Ammon's horn (tissue), 1 donor: ENCODE data around the gene NLRC4.
"Not testable (repeated sequence)": the region's sequence is repeated elsewhere in the genome, so short reads cannot be mapped to it uniquely, and the experiment has no call there.

Experiments
- DNase-seq: peaks from one replicate; pipeline ENCODE4 v3.0.0-alpha.2; 2016; ENCODE audit warnings: low spot score

The NLRC4 gene

GRCh38 chr2:32264422-32265105 lies at the start of gene NLRC4:
Gene NLRC4, minus strand, starts transcription at chr2:32264886. Its CDS starts 8,111 bp downstream, at chr2:32256775.
- DNase-seq: peak; percentile 45

DNA sequence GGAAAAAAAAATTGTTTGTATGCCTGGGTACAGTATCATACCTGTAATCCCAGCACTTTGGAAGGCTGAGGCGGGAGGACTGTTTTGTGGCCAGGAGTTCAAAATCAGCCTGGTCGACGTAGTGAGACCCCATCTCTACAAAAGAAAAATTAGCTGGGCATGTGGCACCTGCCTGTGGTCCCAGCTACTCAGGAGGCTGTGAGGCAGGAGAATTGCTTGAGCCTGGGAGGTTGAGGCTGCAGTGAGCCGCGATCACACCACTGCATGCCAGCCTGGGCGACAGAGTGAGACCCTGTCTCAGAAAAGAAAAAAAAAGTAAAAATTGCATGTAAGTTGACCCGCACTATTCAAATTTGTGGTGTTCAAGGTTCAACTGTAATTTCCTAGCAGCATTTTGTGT lies 45.9 kb upstream of the NLRC4 start:
- DNase-seq: no peak

- DNase-seq: not testable (repeated sequence)
Observed at GRCh38 chr2:32293966-32294562, 29.4 kb upstream of the NLRC4 start.

GRCh38 chr2:32293493-32293892 lies 28.8 kb upstream of the NLRC4 start:
- not testable (repeated sequence) for DNase-seq

- no peak for DNase-seq
Observed at GRCh38 chr2:32291746-32292145, 27.1 kb upstream of the NLRC4 start.

GRCh38 chr2:32290000-32290339 lies 25.3 kb upstream of the NLRC4 start:
- no peak for DNase-seq

DNA sequence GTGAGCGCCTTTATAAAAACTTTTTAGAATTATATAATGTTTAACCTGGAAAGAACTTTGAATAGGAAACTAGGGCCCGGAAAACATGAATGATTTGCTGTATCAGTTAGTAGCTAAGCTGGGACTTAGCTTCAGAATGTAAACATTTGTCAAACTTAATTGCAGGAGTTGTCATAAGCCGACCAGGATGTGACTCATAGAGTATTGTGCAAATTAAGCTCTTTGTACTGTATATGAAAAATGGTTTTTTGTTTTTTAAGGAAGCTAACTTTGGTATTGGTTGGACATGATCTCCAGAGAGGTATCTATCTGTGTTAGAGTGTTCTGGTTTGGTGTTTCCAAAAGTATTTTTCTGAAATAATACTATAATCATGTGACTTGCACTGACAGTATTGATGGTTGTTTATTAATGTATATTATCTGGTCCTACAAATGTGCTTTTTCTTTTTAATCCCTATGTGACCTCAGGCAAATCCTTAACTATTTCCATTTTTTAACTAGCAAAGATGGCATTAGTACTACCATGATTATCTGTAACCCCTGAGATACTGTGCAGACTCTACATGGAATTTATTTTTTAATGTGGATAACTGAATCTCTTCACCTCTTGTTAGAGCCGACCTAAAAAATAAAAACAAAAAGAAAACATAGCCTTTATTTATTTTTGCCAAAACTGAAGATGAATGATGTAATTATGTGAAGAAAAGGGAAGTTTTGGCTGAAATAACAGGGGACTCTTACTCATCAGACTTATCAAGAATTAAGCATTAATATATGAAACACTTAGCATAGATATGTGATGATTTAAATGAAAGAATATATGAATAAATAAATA lies 24.7 kb upstream of the NLRC4 start:
- DNase-seq: no peak

- no peak for DNase-seq
Observed at GRCh38 chr2:32284321-32284720, 19.6 kb upstream of the NLRC4 start.

DNA sequence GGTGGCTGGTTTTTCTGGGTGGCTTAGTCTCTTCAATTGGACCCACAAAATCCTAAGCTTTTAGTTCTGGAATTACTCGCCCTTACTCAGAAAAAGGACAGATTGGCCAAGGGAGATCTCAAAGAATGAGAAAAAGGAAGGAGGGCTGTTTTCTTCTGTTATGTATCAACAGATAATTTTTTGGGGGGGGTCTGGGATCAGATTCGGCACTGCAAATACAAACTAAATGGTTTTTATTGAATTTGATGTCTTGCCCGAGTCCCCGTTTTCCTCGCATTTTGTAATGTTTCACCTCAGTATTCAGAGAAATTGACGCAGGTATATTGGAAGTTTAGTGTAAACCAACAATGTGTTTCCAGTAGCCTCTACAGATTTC lies 13.8 kb upstream of the NLRC4 start:
- DNase-seq: no peak

GRCh38 chr2:32277674-32278477 lies 13.2 kb upstream of the NLRC4 start, which contains the start of gene YIPF4:
Gene YIPF4, plus strand, starts transcription at chr2:32277904. Its CDS starts 252 bp downstream, at chr2:32278156.
- DNase-seq: peak; percentile 94

- DNase-seq: no peak
Observed at GRCh38 chr2:32277363-32277673, 12.6 kb upstream of the NLRC4 start.

GRCh38 chr2:32275790-32276189 lies 11.1 kb upstream of the NLRC4 start:
- DNase-seq: not testable (repeated sequence)

DNA sequence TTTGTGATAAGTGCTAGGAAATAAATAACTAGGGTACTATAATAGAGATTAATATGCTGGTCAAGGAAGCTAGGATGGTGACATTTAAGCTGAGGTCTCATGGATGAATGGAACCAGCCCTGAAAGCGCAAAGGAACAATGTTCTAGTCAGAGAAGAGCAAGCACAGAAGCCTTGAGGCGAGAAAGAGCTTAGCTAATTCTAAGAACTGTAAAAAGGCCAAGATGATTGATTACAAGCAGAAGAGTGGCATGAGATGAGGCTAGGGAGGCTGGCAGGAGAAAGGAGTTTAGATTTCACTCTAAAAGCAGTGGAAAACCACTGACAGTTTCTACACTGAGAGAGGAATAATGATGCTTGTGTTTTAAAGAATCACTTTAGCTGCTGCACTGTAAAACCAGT lies 9.6 kb upstream of the NLRC4 start:
- DNase-seq: no peak

DNA sequence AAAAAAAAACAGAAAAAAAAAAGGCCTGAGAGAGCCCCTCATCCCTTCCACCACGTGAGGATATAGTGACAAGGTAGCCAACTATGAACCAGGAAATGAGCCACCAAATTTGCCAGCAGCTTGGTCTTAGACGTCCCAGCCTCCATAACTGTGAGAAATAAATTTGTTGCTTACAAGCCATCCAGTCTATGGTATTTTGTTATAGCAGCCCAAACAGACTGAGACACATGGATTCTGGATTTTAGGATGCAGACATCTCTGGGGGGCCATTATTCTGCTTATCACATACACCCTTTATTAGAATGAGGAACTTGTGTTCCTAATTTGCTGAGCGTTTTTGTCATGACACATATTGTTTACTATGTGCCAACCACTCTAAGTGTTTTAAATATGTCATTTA lies 7.6 kb upstream of the NLRC4 start:
- DNase-seq: no peak

- DNase-seq: no peak
Observed at GRCh38 chr2:32271063-32271462, 6.4 kb upstream of the NLRC4 start.

- DNase-seq: peak; percentile 61
Observed at GRCh38 chr2:32262105-32262504, 2.6 kb downstream of the NLRC4 start.

GRCh38 chr2:32260376-32260775 lies 4.3 kb downstream of the NLRC4 start:
- DNase-seq: no peak

DNA sequence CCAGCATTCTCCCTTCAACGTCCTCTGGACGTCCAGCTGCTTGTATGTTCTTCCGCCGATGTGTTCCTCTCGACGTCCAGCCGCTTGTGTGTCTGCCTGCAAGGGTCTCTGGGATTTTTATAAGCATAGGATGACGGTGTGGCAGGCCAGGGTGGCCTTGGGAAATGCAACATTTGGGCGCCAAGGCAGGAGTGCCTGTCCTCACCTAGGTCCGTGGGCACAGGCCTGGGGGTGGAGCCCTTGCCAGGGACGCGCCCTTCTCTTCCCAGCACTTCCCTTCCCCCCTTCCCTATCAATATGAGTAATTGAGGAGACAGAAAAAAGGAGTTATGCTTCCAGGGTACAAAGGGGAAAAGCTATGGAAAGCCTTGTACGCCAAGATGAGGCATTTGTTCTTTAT lies 6.4 kb downstream of the NLRC4 start:
- no peak for DNase-seq

GRCh38 chr2:32250290-32250689 lies 14.4 kb downstream of the NLRC4 start:
- DNase-seq: no peak

DNA sequence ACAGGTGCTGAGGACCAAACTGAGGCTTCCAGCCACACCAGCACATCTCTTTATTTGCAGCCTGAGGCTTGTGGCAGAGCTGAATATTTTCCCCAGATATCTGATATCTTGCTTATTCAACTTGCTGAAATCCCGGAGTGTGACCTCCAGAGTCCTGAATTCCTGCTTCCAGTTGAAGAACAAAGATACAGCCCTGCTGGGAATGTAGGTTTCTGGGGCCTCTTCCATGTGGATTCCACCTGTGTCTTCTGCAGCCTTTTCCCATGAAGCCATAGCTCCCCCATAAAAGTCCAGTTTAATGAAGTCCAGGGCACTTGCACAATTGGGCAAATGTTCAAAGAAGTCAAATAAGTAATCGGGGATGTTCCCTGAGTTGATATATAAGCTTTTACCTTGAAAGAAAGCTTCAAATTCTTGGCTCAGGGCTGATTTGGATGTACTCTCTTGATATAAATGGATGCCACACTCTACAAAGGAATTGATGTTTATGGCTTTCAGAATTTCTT lies 14.9 kb downstream of the NLRC4 start:
- DNase-seq: no peak

DNA sequence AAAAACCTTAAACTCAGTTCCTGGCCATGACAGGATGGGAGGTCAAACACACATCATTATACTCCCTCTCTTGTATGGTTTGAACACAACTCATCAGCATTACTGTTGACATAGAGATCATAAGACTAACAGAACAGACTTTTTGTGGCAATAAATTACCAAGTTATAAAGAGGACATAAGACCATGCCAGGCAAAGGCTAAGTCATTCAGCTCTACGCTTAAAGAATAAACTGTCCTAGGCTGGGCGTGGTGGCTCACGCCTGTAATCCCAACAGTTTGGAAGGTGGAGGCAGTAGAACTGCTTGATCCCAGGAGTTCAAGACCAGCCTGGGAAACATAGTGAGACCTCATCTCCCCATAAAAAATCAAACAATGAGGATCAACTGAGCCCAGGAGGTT lies 16.4 kb downstream of the NLRC4 start:
- DNase-seq: no peak

DNA sequence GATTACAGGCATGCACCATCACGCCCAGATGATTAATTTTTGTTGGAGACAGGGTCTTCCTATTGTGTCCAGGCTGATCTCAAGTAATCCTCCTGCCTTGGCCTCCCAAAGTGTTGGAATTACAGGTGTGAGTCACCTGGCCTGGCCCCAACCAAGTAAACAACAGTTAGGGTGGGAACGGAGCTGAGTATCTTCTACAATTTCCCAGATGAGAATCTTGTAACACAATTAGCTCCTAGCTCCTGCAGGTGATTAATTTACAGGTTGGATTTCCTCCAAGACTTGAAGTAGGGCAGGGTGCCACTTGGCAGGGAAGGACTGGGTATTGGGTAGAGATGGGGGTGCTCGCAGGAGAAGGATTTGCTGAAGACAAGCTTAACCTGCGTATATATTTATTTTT lies 17.8 kb downstream of the NLRC4 start:
- no peak for DNase-seq
